ENCODE data around the gene ZCCHC24.

Gene ZCCHC24

GRCh38 chr10:79353000-79353406, 92.4 kb downstream of the ZCCHC24 start:
- Histone ChIP-seq H3K27ac (ENCODE audit: low read depth, low read length) (no peak overlapping the region), H3K79me2 (ENCODE audit: control insufficient read depth, low read length) (peaks cover 37% of the 10 kb centered on the region), H3K36me3 (ENCODE audit: control insufficient read depth, low read length) (peaks cover 87% of the 10 kb centered on the region), H3K9me2 (replicated peaks; ENCODE audit: control insufficient read depth, low read length) (no peaks in the 10 kb centered on the region), H3K4me2 (ENCODE audit: low read length) (no peak overlapping the region), H3K4me3 (ENCODE audit: low read length) (no peak overlapping the region), H3F3A (ENCODE audit: control insufficient read depth, insufficient read depth) (0 out of 2 replicates have a peak, but pooled peaks cover 7% of the 10 kb centered on the region), H3K4me1 (ENCODE audit: control insufficient read depth, low read length) (peaks cover 13% of the 10 kb centered on the region), H4K20me1 (ENCODE audit: control insufficient read depth, insufficient read depth, low read depth, low read length) (peaks cover 34% of the 10 kb centered on the region; the same call in 1 of the 2 replicates), H3K9me3 (ENCODE audit: control insufficient read depth, insufficient read depth, low read length) (no peaks in the 10 kb centered on the region), H3K27me3 (ENCODE audit: control insufficient read depth, low read length) (no peaks in the 10 kb centered on the region)
- no peak for TF ChIP-seq CTCF (IDR thresholded peaks at IDR 0.05; ENCODE audit: low read depth, low read length, poor library complexity, severe bottlenecking)
- no peak for TF ChIP-seq EZH2phosphoT487 (IDR thresholded peaks at IDR 0.05; ENCODE audit: borderline replicate concordance, low read length)

GRCh38 chr10:79352035-79352877, 93.2 kb downstream of the ZCCHC24 start:
- H3K79me2 ChIP-seq (ENCODE audit: control insufficient read depth, low read length) = peaks cover 44% of the 10 kb centered on the region
- H3K4me3 ChIP-seq (ENCODE audit: low read length) = no peak overlapping the region
- peaks cover 92% of the 10 kb centered on the region for H3K36me3 ChIP-seq (ENCODE audit: control insufficient read depth, low read length)

GRCh38 chr10:79351332-79351731, 94.1 kb downstream of the ZCCHC24 start:
- Histone ChIP-seq H3K79me2 (ENCODE audit: control insufficient read depth, low read length) (peaks cover 44% of the 10 kb centered on the region), H3F3A (ENCODE audit: control insufficient read depth, insufficient read depth) (0 out of 2 replicates have a peak, but pooled peaks cover 4% of the 10 kb centered on the region), H3K27ac (ENCODE audit: low read depth, low read length) (no peak overlapping the region), H3K4me3 (ENCODE audit: low read length) (no peak overlapping the region), H4K20me1 (ENCODE audit: control insufficient read depth, insufficient read depth, low read depth, low read length) (peaks cover 34% of the 10 kb centered on the region; the same call in 1 of the 2 replicates), H3K4me1 (ENCODE audit: control insufficient read depth, low read length) (peaks cover 25% of the 10 kb centered on the region), H3K9me2 (replicated peaks; ENCODE audit: control insufficient read depth, low read length) (no peaks in the 10 kb centered on the region), H3K27me3 (ENCODE audit: control insufficient read depth, low read length) (no peaks in the 10 kb centered on the region), H3K4me2 (ENCODE audit: low read length) (no peak overlapping the region), H3K36me3 (ENCODE audit: control insufficient read depth, low read length) (peaks cover 87% of the 10 kb centered on the region), H3K9me3 (ENCODE audit: control insufficient read depth, insufficient read depth, low read length) (no peaks in the 10 kb centered on the region)
- no peak for TF ChIP-seq EZH2phosphoT487 (IDR thresholded peaks at IDR 0.05; ENCODE audit: borderline replicate concordance, low read length)
- no peak for TF ChIP-seq CTCF (IDR thresholded peaks at IDR 0.05; ENCODE audit: low read depth, low read length, poor library complexity, severe bottlenecking)

More at GRCh38 chr10:79352035-79352877, 93.2 kb downstream of the ZCCHC24 start:
- TF ChIP-seq EZH2phosphoT487 (IDR thresholded peaks at IDR 0.05; ENCODE audit: borderline replicate concordance, low read length) (no peak), CTCF (IDR thresholded peaks at IDR 0.05; ENCODE audit: low read depth, low read length, poor library complexity, severe bottlenecking) (no peak)
- Histone ChIP-seq H3K9me3 (ENCODE audit: control insufficient read depth, insufficient read depth, low read length) (no peaks in the 10 kb centered on the region), H3K27me3 (ENCODE audit: control insufficient read depth, low read length) (no peaks in the 10 kb centered on the region), H4K20me1 (ENCODE audit: control insufficient read depth, insufficient read depth, low read depth, low read length) (peaks cover 34% of the 10 kb centered on the region; the same call in 1 of the 2 replicates), H3K27ac (ENCODE audit: low read depth, low read length) (no peak overlapping the region), H3K4me2 (ENCODE audit: low read length) (no peak overlapping the region), H3K4me1 (ENCODE audit: control insufficient read depth, low read length) (peaks cover 16% of the 10 kb centered on the region), H3F3A (ENCODE audit: control insufficient read depth, insufficient read depth) (0 out of 2 replicates have a peak, but pooled peaks cover 7% of the 10 kb centered on the region), H3K9me2 (replicated peaks; ENCODE audit: control insufficient read depth, low read length) (no peaks in the 10 kb centered on the region)

Measured in DOHH2 (cell line).